H1 (cell line): ENCODE results near the gene NHERF2. TPM values are rescaled to one million over a fixed set of nuclear protein-coding genes. Genes with fewer than 3 reads are reported as not detected.

Source experiments
- CTCF ChIA-PET: fragments of 300-600 bp; sonication (Branson Sonifier 250); formaldehyde crosslinking; loops from one replicate; lab custom pipeline; 2021; ENCODE audit not compliant: partially characterized antibody; lab: Charles Lee
- POLR2A ChIA-PET: fragments of 300-600 bp; sonication (Branson Sonifier 250); formaldehyde crosslinking; loops from one replicate; lab custom pipeline; 2021; ENCODE audit warnings: inconsistent platforms; ENCODE audit not compliant: partially characterized antibody; lab: Charles Lee
- DNase-seq, 2 experiments: peaks; one replicate each; pipeline versions ENCODE4 v3.0.0 to v3.0.0-alpha.2; 2010 to 2022; ENCODE audit warnings: low spot score in 2 of 2, low read depth in 1 of 2, mixed read lengths in 1 of 2
- FAIRE-seq: peaks from 2 replicates; lab custom pipeline; 2011; peaks lifted over from hg19 to GRCh38; lab: Jason Lieb, UNC
- H2AFZ ChIP-seq: 2 replicates; pipeline ENCODE4 v1.8.1; 2012; ENCODE audit warnings: low read length, inconsistent platforms
- H2AK5ac ChIP-seq: 2 replicates; pipeline ENCODE4 v1.6.1; 2013; ENCODE audit warnings: low read depth, low read length
- H2BK120ac ChIP-seq: replicated peaks from 2 replicates; pipeline ENCODE3; 2013; ENCODE audit warnings: low read depth, low read length, inconsistent platforms
- H2BK12ac ChIP-seq: 2 replicates; pipeline ENCODE4 v1.6.1; 2013; ENCODE audit warnings: low read depth, low read length
- H2BK15ac ChIP-seq: 2 replicates; pipeline ENCODE4 v1.6.1; 2013; ENCODE audit warnings: low read length
- H2BK20ac ChIP-seq: 2 replicates; pipeline ENCODE4 v1.6.1; 2013; ENCODE audit warnings: low read length
- H2BK5ac ChIP-seq: 2 replicates; pipeline ENCODE4 v1.6.1; 2013; ENCODE audit warnings: low read depth, low read length
- H3K14ac ChIP-seq: 2 replicates; pipeline ENCODE4 v1.6.1; 2013; ENCODE audit warnings: inconsistent platforms; ENCODE audit not compliant: insufficient read length
- H3K18ac ChIP-seq: 2 replicates; pipeline ENCODE4 v1.6.1; 2013; ENCODE audit warnings: low read length; ENCODE audit errors: extremely low read depth
- H3K23ac ChIP-seq: 2 replicates; pipeline ENCODE4 v1.6.1; 2013; ENCODE audit warnings: inconsistent platforms; ENCODE audit not compliant: insufficient read length
- H3K23me2 ChIP-seq: 2 replicates; pipeline ENCODE4 v1.6.1; 2013; ENCODE audit warnings: low read depth, low read length
- H3K27ac ChIP-seq: 2 replicates; pipeline ENCODE4 v1.6.1; 2011; ENCODE audit warnings: low read depth, low read length, inconsistent platforms
- H3K27me3 ChIP-seq, 4 experiments: replicated peaks in 1 of 4; 1 replicate in 1 of 4; 2 replicates in 3 of 4; pipeline versions ENCODE4 v1.6.1 to v1.8.1; 2011 to 2013; ENCODE audit warnings: low read length in 3 of 4, mild to moderate bottlenecking in 3 of 4, inconsistent platforms in 2 of 4, mixed read lengths in 2 of 4, moderate library complexity in 1 of 4; ENCODE audit not compliant: control insufficient read depth in 3 of 4, insufficient read depth in 3 of 4; ENCODE audit errors: extremely low read depth in 1 of 4
- H3K36me3 ChIP-seq, 4 experiments: 2 replicates each; pipeline versions ENCODE4 v1.6.1 to v1.8.1; 2011 to 2013; ENCODE audit warnings: mild to moderate bottlenecking in 4 of 4, low read length in 3 of 4, moderate library complexity in 2 of 4, control low read depth in 1 of 4, inconsistent platforms in 1 of 4; ENCODE audit not compliant: insufficient read depth in 4 of 4, control insufficient read depth in 2 of 4
- H3K4ac ChIP-seq: replicated peaks from 2 replicates; pipeline ENCODE3; 2013; ENCODE audit warnings: low read length, low read depth, mixed read lengths, inconsistent platforms; ENCODE audit not compliant: insufficient read length
- H3K4me1 ChIP-seq, 4 experiments: replicated peaks in 1 of 4; 1 replicate in 1 of 4; 2 replicates in 3 of 4; pipeline versions ENCODE4 v1.6.1 to v1.8.1; 2011 to 2013; ENCODE audit warnings: low read length in 3 of 4, inconsistent platforms in 2 of 4, mixed read lengths in 1 of 4; ENCODE audit not compliant: insufficient read depth in 4 of 4, control insufficient read depth in 3 of 4
- H3K4me2 ChIP-seq, 2 experiments: 2 replicates each; pipeline versions ENCODE4 v1.6.1 to v1.8.1; 2011 to 2013; ENCODE audit warnings: low read depth in 2 of 2, low read length in 2 of 2, control low read depth in 1 of 2, inconsistent platforms in 1 of 2, mild to moderate bottlenecking in 1 of 2; ENCODE audit not compliant: insufficient read depth in 1 of 2
- H3K4me3 ChIP-seq, 4 experiments: fragments of 200-600, 300-600 bp in 1 of 4; sonication (generic), shearing (Covaris generic), sonication (Bioruptor Twin) in 1 of 4; 2 replicates each; pipeline versions ENCODE4 v1.5.1 to v1.8.1; 2011 to 2016; ENCODE audit warnings: low read length in 4 of 4, low read depth in 3 of 4, control low read depth in 2 of 4, inconsistent platforms in 2 of 4, mild to moderate bottlenecking in 2 of 4, mixed read lengths in 1 of 4, moderate library complexity in 1 of 4; ENCODE audit not compliant: insufficient read depth in 2 of 4; ENCODE audit errors: extremely low read depth in 1 of 4
- H3K56ac ChIP-seq: replicated peaks from 2 replicates; pipeline ENCODE3; 2013; ENCODE audit warnings: low read depth, mild to moderate bottlenecking, mixed read lengths, low read length, inconsistent platforms; ENCODE audit not compliant: insufficient read length
- H3K79me1 ChIP-seq: 2 replicates; pipeline ENCODE4 v1.6.1; 2013; ENCODE audit warnings: low read depth, low read length, control low read depth
- H3K79me2 ChIP-seq, 2 experiments: 2 replicates each; pipeline versions ENCODE4 v1.6.1 to v1.8.1; 2012 to 2013; ENCODE audit warnings: low read length in 2 of 2, mild to moderate bottlenecking in 2 of 2, inconsistent platforms in 1 of 2; ENCODE audit not compliant: insufficient read depth in 2 of 2, control insufficient read depth in 1 of 2
- H3K9ac ChIP-seq, 4 experiments: replicated peaks in 1 of 4; 1 replicate in 1 of 4; 2 replicates in 3 of 4; pipeline versions ENCODE4 v1.6.1 to v1.8.1; 2011 to 2013; ENCODE audit warnings: low read depth in 3 of 4, low read length in 3 of 4, control low read depth in 2 of 4, mild to moderate bottlenecking in 2 of 4, moderate library complexity in 2 of 4, inconsistent platforms in 1 of 4; ENCODE audit errors: extremely low read depth in 1 of 4
- H3K9me3 ChIP-seq, 2 experiments: 2 replicates each; pipeline versions ENCODE4 v1.6.1 to v1.8.1; 2012 to 2013; ENCODE audit warnings: mild to moderate bottlenecking in 2 of 2, moderate library complexity in 2 of 2, control low read depth in 1 of 2, inconsistent platforms in 1 of 2, low read depth in 1 of 2, low read length in 1 of 2, mixed read lengths in 1 of 2; ENCODE audit not compliant: insufficient read depth in 2 of 2
- H4K20me1 ChIP-seq, 2 experiments: replicated peaks in 1 of 2; 2 replicates each; pipeline versions ENCODE3 to v1.8.1; 2011 to 2013; ENCODE audit warnings: inconsistent platforms in 2 of 2, low read length in 2 of 2, mild to moderate bottlenecking in 1 of 2; ENCODE audit not compliant: insufficient read depth in 2 of 2, control insufficient read depth in 1 of 2
- H4K5ac ChIP-seq: 2 replicates; pipeline ENCODE4 v1.6.1; 2013; ENCODE audit warnings: low read length, low read depth, mixed read lengths, inconsistent platforms; ENCODE audit not compliant: insufficient read length
- H4K8ac ChIP-seq: 2 replicates; pipeline ENCODE4 v1.8.0; 2013; ENCODE audit warnings: mild to moderate bottlenecking, moderate library complexity, low read length, inconsistent platforms; ENCODE audit not compliant: insufficient read depth; ENCODE audit errors: extremely low read depth
- H4K91ac ChIP-seq: replicated peaks from 2 replicates; pipeline ENCODE3; 2013; ENCODE audit warnings: low read length, mixed read lengths, inconsistent platforms; ENCODE audit not compliant: insufficient read length
- BRCA1 ChIP-seq: IDR thresholded peaks from 2 replicates; pipeline ENCODE4 v1.6.1; 2012; ENCODE audit warnings: low read depth, low read length, improper control_type of control experiment
- CREB1 ChIP-seq: IDR thresholded peaks from 2 replicates; pipeline ENCODE4 v1.6.1; 2012; ENCODE audit warnings: inconsistent platforms
- SRF ChIP-seq: IDR thresholded peaks from 2 replicates; pipeline ENCODE4 v1.6.1; 2011; ENCODE audit warnings: mild to moderate bottlenecking, low read depth, low read length, moderate library complexity
- TAF1 ChIP-seq: IDR thresholded peaks from 2 replicates; pipeline ENCODE4 v1.6.1; 2011; ENCODE audit warnings: mild to moderate bottlenecking, low read depth, low read length
- WGBS, 2 experiments: shearing (Covaris generic) in 1 of 2; methylation state at CpG; one replicate each; pipeline versions ENCODE4 v1.1.6 to v1.1.7; 2013 to 2015; ENCODE audit warnings: low lambda C conversion rate in 2 of 2, mixed read lengths in 2 of 2, inconsistent platforms in 1 of 2, low coverage in 1 of 2, missing lambda C conversion rate in 1 of 2; ENCODE audit not compliant: insufficient replicate concordance in 2 of 2, insufficient coverage in 1 of 2, insufficient read length in 1 of 2; ENCODE audit errors: extremely low coverage in 1 of 2, missing lambda C conversion rate in 1 of 2; 5-methylcytosine and 5-hydroxymethylcytosine counted together
- polyA plus RNA-seq, 7 experiments: library from polyadenylated mRNA; depleted of rRNA in 3 of 7; stranded (reverse) in 5 of 7; unstranded in 2 of 7; fragments of >200 nt in 5 of 7; fragments of 200-250 nt in 2 of 7; gene quantifications; 1 replicate in 5 of 7; 2 replicates in 1 of 7; 4 replicates in 1 of 7; pipeline versions ENCODE4 v1.2.1 to v1.2.3, GENCODE V29; 2011 to 2013; ENCODE audit warnings: missing spikeins in 2 of 7, mixed read lengths in 2 of 7
- total RNA-seq: library from RNA; stranded (reverse); fragmentation: NEBNext Ultra II Directional; extraction: Animal tissue kit (Norgen Biotek cat#: 25700); gene quantifications from 2 replicates; pipeline ENCODE4 v1.2.1, GENCODE V29; 2021

Gene NHERF2
- total and polyA plus RNA-seq, 2 of the 8 experiments (the other 6 are each of a cell fraction or from before 2014, with no cell fraction given): 13.9 to 19.3 TPM

DNA sequence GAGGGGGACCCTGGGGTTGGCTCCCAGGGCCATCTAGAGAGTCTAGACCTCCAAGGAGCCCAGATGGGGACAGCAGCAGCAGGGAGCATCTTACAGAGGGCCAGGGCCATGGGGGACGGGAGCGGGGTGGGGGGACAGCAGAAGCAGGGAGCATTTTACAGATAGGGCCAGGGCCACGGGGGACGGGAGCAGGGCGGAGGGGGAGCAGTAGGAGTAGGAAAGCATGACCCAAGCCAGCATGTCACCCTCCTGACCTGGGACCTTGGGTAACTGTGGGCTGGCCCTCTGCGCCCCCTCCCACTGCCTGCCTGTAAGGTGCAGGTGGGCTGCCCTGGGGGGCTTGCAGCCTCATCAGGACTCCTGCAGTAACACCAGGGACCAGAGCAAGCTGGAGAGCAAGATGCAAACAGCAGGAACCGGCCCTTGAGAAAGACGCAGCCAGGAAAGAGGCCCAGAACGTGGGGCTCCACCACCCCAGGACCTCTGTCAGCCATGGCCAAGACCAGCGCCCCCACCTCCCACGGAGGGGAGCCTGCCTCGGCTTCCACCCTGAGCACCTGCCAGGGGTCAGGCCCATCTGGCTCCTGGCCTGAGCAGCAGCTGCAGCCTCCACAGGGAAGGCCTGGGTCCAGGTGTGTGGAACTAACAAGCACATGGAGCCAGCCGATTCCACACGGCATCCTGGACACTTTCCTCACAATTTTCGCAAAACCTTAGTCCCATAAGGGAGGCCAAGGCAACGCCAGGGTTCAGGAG, 19.4 kb upstream of the NHERF2 start:
- Histone ChIP-seq H2BK20ac (no peak overlapping the region), H2BK5ac (no peak overlapping the region), H3K4ac (no peak overlapping the region), H2BK120ac (no peak overlapping the region), H3K9me3 (no peaks in the 10 kb centered on the region), H3K14ac (no peak overlapping the region), H4K5ac (no peak overlapping the region), H3K36me3 (peaks cover under 1 to 11% (median 6%) of the 10 kb centered on the region in 4 experiments; a peak in 6 of 8 replicates), H3K27ac (no peak overlapping the region), H3K4me3 (no peak overlapping the region), H4K20me1 (peaks cover 23 to 54% of the 10 kb centered on the region in 2 experiments), H3K27me3 (no peaks in the 10 kb centered on the region), H3K4me1 (peaks cover 3 to 38% (median 22%) of the 10 kb centered on the region in 4 experiments), H3K4me2 (peak overlapping the region in 1 of 2 experiments; percentile 92; a peak in 1 of 4 replicates), H3K18ac (no peak overlapping the region), H2AK5ac (no peak overlapping the region), H3K56ac (no peak overlapping the region), H4K8ac (no peak overlapping the region), H3K23me2 (peaks cover 12% of the 10 kb centered on the region; the same call in 1 of the 2 replicates), H3K79me2 (peaks cover 22 to 52% of the 10 kb centered on the region in 2 experiments; a peak in 3 of 4 replicates), H2BK12ac (no peak overlapping the region)
- WGBS, 2 experiments: 88% methylated on average over 10 of the region's 16 CpGs; no CpG with 5 or more reads in 1 of the 2 experiments
- POLR2A ChIA-PET: interaction anchor here (1.1 to 4.7 kb wide), 9 partner anchors 10 to 148 kb away, joined by 3 to 37 read pairs (median 5); partner anchors contain the start of genes NPW, RNF151, RPS2 and TRAF7
- DNase-seq: no peak
- CTCF ChIA-PET: interaction anchor here (0.8 to 2.8 kb wide), 10 partner anchors 9 to 140 kb away, joined by 3 to 7 read pairs (median 6); partner anchors contain the start of genes NHERF2 and NPW
- TF ChIP-seq TAF1 (no peak), CREB1 (no peak), SRF (no peak), BRCA1 (no peak)
- TF ChIP-seq, all 59 proteins: peak for 0
- H3K23ac ChIP-seq: no peak overlapping the region
- no peak overlapping the region for H3K9ac ChIP-seq
- H2BK15ac ChIP-seq: no peak overlapping the region
- H3K79me1 ChIP-seq: peaks cover 9% of the 10 kb centered on the region; the same call in 1 of the 2 replicates
- no peak for FAIRE-seq
- H2AFZ ChIP-seq: no peak overlapping the region
- no peak overlapping the region for H4K91ac ChIP-seq
